Type B pancreatic cell (in vitro differentiated cells): ENCODE results near the gene FRMPD1. TPM values are rescaled to one million over a fixed set of nuclear protein-coding genes. Genes with fewer than 3 reads are reported as not detected.
"Not testable (repeated sequence)": the region's sequence is repeated elsewhere in the genome, so short reads cannot be mapped to it uniquely, and the experiment has no call there.

ENCODE experiments used
- DNase-seq: peaks from one replicate; pipeline ENCODE4 v3.0.0; 2021; ENCODE audit warnings: mixed read lengths; ENCODE audit not compliant: unreplicated experiment; ENCODE audit errors: extremely low spot score
- H3K27ac Mint-ChIP-seq: 2 replicates; pipeline ENCODE4 v1.8.0; 2021; ENCODE audit warnings: mild to moderate bottlenecking, mixed read lengths
- H3K27me3 Mint-ChIP-seq: 2 replicates; pipeline ENCODE4 v1.8.0; 2021; ENCODE audit warnings: mixed read lengths
- H3K36me3 Mint-ChIP-seq: 2 replicates; pipeline ENCODE4 v1.8.0; 2021; ENCODE audit warnings: mixed read lengths
- H3K4me1 Mint-ChIP-seq: one replicate; pipeline ENCODE4 v1.8.0; 2021; ENCODE audit warnings: mixed read lengths; ENCODE audit not compliant: unreplicated experiment
- H3K4me3 Mint-ChIP-seq: 2 replicates; pipeline ENCODE4 v1.8.0; 2021; ENCODE audit warnings: mild to moderate bottlenecking, mixed read lengths
- H3K9me3 Mint-ChIP-seq: 2 replicates; pipeline ENCODE4 v1.8.0; 2021; ENCODE audit warnings: mixed read lengths
- CTCF ChIP-seq: fragments of 200-600 bp; sonication (generic); conservative IDR thresholded peaks from 2 replicates; pipeline ENCODE4 v1.5.0; 2021; ENCODE audit warnings: antibody characterized with exemption, mild to moderate bottlenecking
- total RNA-seq: library from RNA; stranded (reverse); gene quantifications from 2 replicates; pipeline ENCODE4 v1.2.1, GENCODE V29; 2021; ENCODE audit warnings: low replicate concordance

The FRMPD1 gene
- total RNA-seq, 1 donor from 2014 or later, result 0.82 TPM

- H3K36me3 Mint-ChIP-seq, result no peaks in the 10 kb centered on the region
- H3K27me3 Mint-ChIP-seq, result peaks cover 5% of the 10 kb centered on the region
- H3K4me3 Mint-ChIP-seq, result no peak overlapping the region
- DNase-seq, result no peak
- no peak for TF ChIP-seq CTCF
- no peak overlapping the region for H3K27ac Mint-ChIP-seq
- H3K9me3 Mint-ChIP-seq, result no peaks in the 10 kb centered on the region
- peaks cover 4% of the 10 kb centered on the region for H3K4me1 Mint-ChIP-seq
Observed at GRCh38 chr9:37749129-37749528, 98.4 kb downstream of the FRMPD1 start.

GRCh38 chr9:37751186-37751585 is 100.4 kb downstream of the FRMPD1 start:
- no peak for DNase-seq
- Mint-ChIP-seq H3K36me3 (no peaks in the 10 kb centered on the region), H3K4me1 (peaks cover 14% of the 10 kb centered on the region), H3K4me3 (peak overlapping the region; percentile 61), H3K27me3 (peaks cover 5% of the 10 kb centered on the region), H3K9me3 (no peaks in the 10 kb centered on the region), H3K27ac (no peak overlapping the region)
- no peak for TF ChIP-seq CTCF

- not testable (repeated sequence) for DNase-seq, H3K27me3 Mint-ChIP-seq, H3K36me3 Mint-ChIP-seq, H3K9me3 Mint-ChIP-seq, H3K4me3 Mint-ChIP-seq, H3K27ac Mint-ChIP-seq
- peaks cover 14% of the 10 kb centered on the region for H3K4me1 Mint-ChIP-seq
Observed at GRCh38 chr9:37751704-37752103, 101.0 kb downstream of the FRMPD1 start.

- not testable (repeated sequence) for DNase-seq, H3K27ac Mint-ChIP-seq, H3K4me3 Mint-ChIP-seq, H3K9me3 Mint-ChIP-seq, H3K36me3 Mint-ChIP-seq, H3K27me3 Mint-ChIP-seq
- peaks cover 14% of the 10 kb centered on the region for H3K4me1 Mint-ChIP-seq
Observed at GRCh38 chr9:37752112-37752511, 101.4 kb downstream of the FRMPD1 start.

- Mint-ChIP-seq H3K36me3 (no peaks in the 10 kb centered on the region), H3K4me3 (peak overlapping the region; percentile 98), H3K27me3 (peaks cover 5% of the 10 kb centered on the region), H3K27ac (peak overlapping the region; percentile 86), H3K4me1 (peaks cover 14% of the 10 kb centered on the region), H3K9me3 (no peaks in the 10 kb centered on the region)
- DNase-seq, result no peak
- TF ChIP-seq CTCF, result no peak
Observed at GRCh38 chr9:37752642-37753488, 102.1 kb downstream of the FRMPD1 start.

GRCh38 chr9:37753489-37754190 is 102.9 kb downstream of the FRMPD1 start, which contains the start of gene TRMT10B:
TSS of gene TRMT10B (plus strand) at chr9:37753805. CDS start at chr9:37761932, 8,127 bp downstream.
- DNase-seq, result peak; percentile 76
- peaks cover 14% of the 10 kb centered on the region for H3K4me1 Mint-ChIP-seq
- peaks cover 5% of the 10 kb centered on the region for H3K27me3 Mint-ChIP-seq
- no peaks in the 10 kb centered on the region for H3K9me3 Mint-ChIP-seq
- H3K4me3 Mint-ChIP-seq, result peak within 1 kb of the TSS; percentile 98
- no peaks in the 10 kb centered on the region for H3K36me3 Mint-ChIP-seq
- peak; percentile 52 for TF ChIP-seq CTCF
- peak within 1 kb of the TSS; percentile 86 for H3K27ac Mint-ChIP-seq
